OCI-LY3 (cell line): ENCODE measurements around the gene SLC27A1.
A peak's percentile ranks its signal among the peaks of the same experiment; 100 is the strongest.

Source experiments
- H2AFZ ChIP-seq: fragments of 200-600, 300-600 bp; shearing (Covaris generic); 2 replicates; pipeline ENCODE4 v1.6.0; 2014; ENCODE audit warnings: antibody characterized with exemption, low read depth, low read length
- H3K27ac ChIP-seq: fragments of 200-600, 300-600 bp; sonication (generic); 2 replicates; pipeline ENCODE4 v1.5.1; 2014; ENCODE audit warnings: mild to moderate bottlenecking, low read length, moderate library complexity, mixed read lengths
- H3K27me3 ChIP-seq: fragments of 200-600, 300-600 bp; sonication (generic); 2 replicates; pipeline ENCODE4 v1.6.1; 2014; ENCODE audit warnings: low read depth, low read length, mixed read lengths
- H3K36me3 ChIP-seq: fragments of 200-600, 300-600 bp; sonication (generic); replicated peaks from 2 replicates; pipeline ENCODE3; 2014; ENCODE audit warnings: low read depth, low read length, mixed read lengths
- H3K4me1 ChIP-seq: fragments of 300-600, 200-600 bp; sonication (generic); 2 replicates; pipeline ENCODE4 v1.6.1; 2014; ENCODE audit warnings: low read length, mixed read lengths
- H3K4me2 ChIP-seq: fragments of 200-600, 300-600 bp; sonication (generic); 2 replicates; pipeline ENCODE4 v1.6.1; 2014; ENCODE audit warnings: low read length, mixed read lengths
- H3K4me3 ChIP-seq: fragments of 300-600, 200-600 bp; sonication (generic); 2 replicates; pipeline ENCODE4 v1.5.1; 2014; ENCODE audit warnings: antibody characterized with exemption, mild to moderate bottlenecking, low read length, moderate library complexity
- H3K79me2 ChIP-seq: fragments of 300-600, 200-600 bp; shearing (Covaris generic); 2 replicates; pipeline ENCODE4 v1.6.1; 2014; ENCODE audit warnings: mild to moderate bottlenecking, low read length, mixed read lengths
- H3K9ac ChIP-seq: fragments of 300-600, 200-600 bp; shearing (Covaris generic); 2 replicates; pipeline ENCODE4 v1.6.0; 2014; ENCODE audit warnings: mild to moderate bottlenecking, low read length, moderate library complexity
- H3K9me3 ChIP-seq: fragments of 200-600, 300-600 bp; shearing (Covaris generic); 2 replicates; pipeline ENCODE4 v1.6.1; 2014; ENCODE audit warnings: low read length, mixed read lengths; ENCODE audit not compliant: insufficient read depth
- H4K20me1 ChIP-seq: fragments of 200-600, 300-600 bp; sonication (generic); 2 replicates; pipeline ENCODE4 v1.6.1; 2016; ENCODE audit warnings: low read length, mixed read lengths; ENCODE audit not compliant: insufficient read depth
- EZH2phosphoT487 ChIP-seq: fragments of 200-600 bp; shearing (Covaris generic); IDR thresholded peaks from 2 replicates; pipeline ENCODE4 v1.6.1; 2018; ENCODE audit warnings: antibody characterized with exemption, mixed run types, low read depth
- TF ChIP-seq, protein P1 (sequence below): fragments of 200-600, 300-600 bp; sonication (generic); IDR thresholded peaks from 2 replicates; pipeline ENCODE4 v1.5.1; 2014; ENCODE audit warnings: antibody characterized with exemption, low read length, low read depth

SLC27A1 gene

GRCh38 chr19:17468302-17469091 lies 1.8 kb upstream of the SLC27A1 start:
- Histone ChIP-seq H3K36me3 (no peaks in the 10 kb centered on the region), H3K4me3 (peak overlapping the region; percentile 78), H2AFZ (peak overlapping the region; percentile 57; the same call in 1 of the 2 replicates), H3K4me1 (peaks cover 22% of the 10 kb centered on the region), H3K79me2 (no peaks in the 10 kb centered on the region), H3K27me3 (peaks cover 10% of the 10 kb centered on the region), H3K4me2 (peak overlapping the region; percentile 78), H3K9ac (peak overlapping the region; percentile 60), H4K20me1 (no peaks in the 10 kb centered on the region), H3K27ac (no peak overlapping the region), H3K9me3 (no peaks in the 10 kb centered on the region)
- TF ChIP-seq, protein P1, sequence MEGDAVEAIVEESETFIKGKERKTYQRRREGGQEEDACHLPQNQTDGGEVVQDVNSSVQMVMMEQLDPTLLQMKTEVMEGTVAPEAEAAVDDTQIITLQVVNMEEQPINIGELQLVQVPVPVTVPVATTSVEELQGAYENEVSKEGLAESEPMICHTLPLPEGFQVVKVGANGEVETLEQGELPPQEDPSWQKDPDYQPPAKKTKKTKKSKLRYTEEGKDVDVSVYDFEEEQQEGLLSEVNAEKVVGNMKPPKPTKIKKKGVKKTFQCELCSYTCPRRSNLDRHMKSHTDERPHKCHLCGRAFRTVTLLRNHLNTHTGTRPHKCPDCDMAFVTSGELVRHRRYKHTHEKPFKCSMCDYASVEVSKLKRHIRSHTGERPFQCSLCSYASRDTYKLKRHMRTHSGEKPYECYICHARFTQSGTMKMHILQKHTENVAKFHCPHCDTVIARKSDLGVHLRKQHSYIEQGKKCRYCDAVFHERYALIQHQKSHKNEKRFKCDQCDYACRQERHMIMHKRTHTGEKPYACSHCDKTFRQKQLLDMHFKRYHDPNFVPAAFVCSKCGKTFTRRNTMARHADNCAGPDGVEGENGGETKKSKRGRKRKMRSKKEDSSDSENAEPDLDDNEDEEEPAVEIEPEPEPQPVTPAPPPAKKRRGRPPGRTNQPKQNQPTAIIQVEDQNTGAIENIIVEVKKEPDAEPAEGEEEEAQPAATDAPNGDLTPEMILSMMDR: no peak
- no peak for TF ChIP-seq EZH2phosphoT487

DNA sequence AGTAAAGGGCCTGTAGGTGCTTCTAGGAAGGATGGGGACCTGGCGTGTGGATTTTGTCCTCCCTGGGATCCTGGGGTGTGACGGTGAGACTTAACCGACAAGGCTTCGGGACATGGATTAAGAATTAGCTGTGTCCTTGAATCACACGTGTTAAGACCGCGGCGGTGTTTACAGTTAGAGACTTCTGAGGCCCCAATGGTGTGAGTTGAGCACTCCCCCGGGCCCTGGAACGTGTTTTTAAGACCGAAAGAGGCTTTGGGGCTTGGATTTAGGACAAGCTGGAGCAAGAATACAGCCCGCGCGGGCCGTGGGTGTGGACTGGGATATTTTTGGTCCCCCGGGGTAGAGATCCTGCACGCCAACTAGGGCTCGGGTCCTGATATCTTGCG lies 1.2 kb upstream of the SLC27A1 start:
- Histone ChIP-seq H3K9ac (peak overlapping the region; percentile 60), H3K27me3 (peaks cover 10% of the 10 kb centered on the region), H4K20me1 (no peaks in the 10 kb centered on the region), H3K79me2 (no peaks in the 10 kb centered on the region), H3K9me3 (no peaks in the 10 kb centered on the region), H3K4me3 (peak overlapping the region; percentile 78), H3K4me2 (peak overlapping the region; percentile 78), H3K4me1 (peaks cover 22% of the 10 kb centered on the region), H3K36me3 (no peaks in the 10 kb centered on the region), H3K27ac (peak overlapping the region; percentile 41; the same call in 1 of the 2 replicates), H2AFZ (peak overlapping the region; percentile 57; the same call in 1 of the 2 replicates)
- TF ChIP-seq EZH2phosphoT487: no peak
- TF ChIP-seq, protein P1: no peak

- TF ChIP-seq, protein P1: no peak
- TF ChIP-seq EZH2phosphoT487: no peak
- H3K36me3 ChIP-seq: no peaks in the 10 kb centered on the region
- peak overlapping the region; percentile 78 for H3K4me3 ChIP-seq
- peak overlapping the region; percentile 78 for H3K4me2 ChIP-seq
- peak overlapping the region; percentile 47 for H3K27ac ChIP-seq
- peak overlapping the region; percentile 78 for H2AFZ ChIP-seq
- H4K20me1 ChIP-seq: no peaks in the 10 kb centered on the region
- no peaks in the 10 kb centered on the region for H3K79me2 ChIP-seq
- H3K9me3 ChIP-seq: no peaks in the 10 kb centered on the region
- peaks cover 8% of the 10 kb centered on the region for H3K27me3 ChIP-seq
- H3K9ac ChIP-seq: peak overlapping the region; percentile 60
- H3K4me1 ChIP-seq: peaks cover 22% of the 10 kb centered on the region
Observed at GRCh38 chr19:17469481-17470067, 750 bp upstream of the SLC27A1 start.

DNA sequence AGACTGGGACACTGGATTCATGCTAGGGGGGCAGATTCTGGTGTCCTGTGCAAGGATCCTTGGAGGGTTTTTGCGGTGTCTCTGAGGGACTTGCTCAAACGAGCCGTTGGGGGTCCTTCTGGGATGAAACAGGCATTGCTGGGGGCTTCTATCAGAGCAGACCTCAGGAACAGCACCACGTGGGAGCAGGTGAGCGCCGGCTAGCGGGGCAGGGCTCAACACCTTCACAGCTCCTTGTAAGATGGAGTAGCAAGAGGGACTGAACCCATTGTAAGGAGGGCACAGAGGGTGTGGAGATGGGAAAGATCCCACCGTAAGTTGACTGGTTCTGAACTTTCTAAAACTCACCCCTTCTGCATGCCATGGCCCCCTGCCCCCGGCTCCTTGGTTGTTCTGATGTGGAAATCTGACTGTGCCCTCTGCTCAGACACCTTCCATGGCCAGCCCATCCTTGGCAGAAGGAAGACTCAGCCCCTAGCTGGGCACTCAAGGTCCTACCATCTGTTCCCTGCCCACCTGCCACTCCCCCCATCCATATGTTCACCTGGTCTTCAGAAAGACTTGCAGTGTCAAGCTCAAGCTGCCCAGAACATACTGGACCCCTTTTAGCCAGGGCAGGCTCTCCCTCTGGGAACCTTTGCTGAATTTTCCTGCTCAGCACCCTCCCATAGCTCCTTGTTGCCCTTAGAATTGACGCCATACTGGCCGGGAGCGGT lies 1.2 kb downstream of the SLC27A1 start:
- H3K9me3 ChIP-seq: no peaks in the 10 kb centered on the region
- no peak for TF ChIP-seq EZH2phosphoT487
- TF ChIP-seq, protein P1: no peak
- H3K79me2 ChIP-seq: no peaks in the 10 kb centered on the region
- peak overlapping the region; percentile 78 for H3K4me3 ChIP-seq
- peak overlapping the region; percentile 62; the same call in 1 of the 2 replicates for H3K9ac ChIP-seq
- peaks cover 4% of the 10 kb centered on the region; the same call in 1 of the 2 replicates for H3K27me3 ChIP-seq
- H3K4me2 ChIP-seq: peak overlapping the region; percentile 78
- peaks cover 19% of the 10 kb centered on the region for H3K4me1 ChIP-seq
- H4K20me1 ChIP-seq: no peaks in the 10 kb centered on the region
- no peak overlapping the region for H3K27ac ChIP-seq
- no peak overlapping the region for H2AFZ ChIP-seq
- H3K36me3 ChIP-seq: no peaks in the 10 kb centered on the region
